CD4-positive, alpha-beta T cell treated with Interleukin-10 for 1 hour (primary cell): Measurements from ENCODE around the gene FAM184A.
"Not testable (repeated sequence)": the region's sequence is repeated elsewhere in the genome, so short reads cannot be mapped to it uniquely, and the experiment has no call there.

Experiments
- DNase-seq: peaks from one replicate; pipeline ENCODE4 v3.0.0-alpha.2; 2020

The FAM184A gene

DNA sequence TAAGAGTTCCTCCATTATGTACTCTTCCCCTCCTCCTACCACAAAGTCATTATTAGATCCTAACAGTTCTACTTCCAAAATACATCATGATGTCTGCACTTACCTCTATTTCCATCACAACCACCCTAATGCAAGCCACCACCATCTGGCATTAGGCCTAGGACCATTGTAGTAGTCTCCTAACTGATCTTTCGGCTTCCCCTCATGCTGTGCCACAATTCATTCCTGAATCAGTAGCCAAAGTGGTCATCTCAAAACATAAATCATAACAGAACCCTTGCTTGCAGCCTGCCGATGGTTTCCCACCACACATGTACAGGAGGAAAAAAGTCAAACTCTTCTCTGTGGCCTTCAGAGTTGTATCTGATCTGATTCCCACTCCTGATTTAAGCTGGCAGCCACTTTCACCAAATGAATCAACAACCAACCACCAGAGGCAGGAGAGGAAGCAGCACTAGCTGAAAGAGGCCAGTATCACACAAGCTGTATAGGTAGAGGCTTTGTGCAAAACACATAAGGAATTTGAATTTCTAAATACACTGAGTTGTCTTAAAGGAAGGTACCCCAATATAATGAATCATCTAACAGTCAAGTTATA, 26.1 kb downstream of the FAM184A start:
- DNase-seq: peak; percentile 18

DNA sequence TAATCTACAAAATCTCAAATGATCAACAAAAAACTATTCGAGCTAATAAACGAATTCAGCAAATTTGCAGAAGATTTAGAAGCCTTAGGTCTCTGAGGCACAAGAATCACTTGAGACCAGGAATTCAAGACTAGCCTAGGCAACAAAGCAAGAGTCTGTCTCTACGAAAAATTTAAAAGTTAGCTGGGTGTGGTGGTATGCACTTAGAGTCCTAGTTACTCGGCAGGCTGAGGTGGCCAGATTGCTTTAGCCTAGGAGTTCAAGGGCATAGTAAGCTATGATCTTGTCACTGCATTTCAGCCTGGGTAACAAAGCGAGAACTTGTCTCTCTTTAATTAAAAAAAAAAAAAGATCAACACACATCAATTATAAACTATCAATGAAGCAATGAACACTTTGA, 34.2 kb downstream of the FAM184A start:
- no peak for DNase-seq

DNA sequence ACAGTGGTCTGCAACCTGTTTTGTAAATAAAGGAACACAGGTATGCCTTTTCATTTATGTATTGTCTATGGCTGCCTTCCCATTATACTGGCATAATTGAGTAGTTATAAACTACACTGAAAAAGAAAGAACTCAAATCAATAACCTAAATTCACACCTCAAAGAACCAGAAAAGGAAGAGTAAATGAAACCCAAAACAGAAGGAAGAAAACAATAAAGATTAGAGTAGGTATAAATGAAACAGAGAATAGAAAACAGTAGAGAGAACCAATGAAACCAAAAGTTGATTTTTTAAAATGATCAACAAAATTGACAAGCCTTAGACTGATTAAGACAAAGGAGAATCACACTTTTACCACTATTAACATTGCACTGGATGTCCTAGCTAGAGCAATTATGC, 34.7 kb downstream of the FAM184A start:
- DNase-seq: no peak

DNA sequence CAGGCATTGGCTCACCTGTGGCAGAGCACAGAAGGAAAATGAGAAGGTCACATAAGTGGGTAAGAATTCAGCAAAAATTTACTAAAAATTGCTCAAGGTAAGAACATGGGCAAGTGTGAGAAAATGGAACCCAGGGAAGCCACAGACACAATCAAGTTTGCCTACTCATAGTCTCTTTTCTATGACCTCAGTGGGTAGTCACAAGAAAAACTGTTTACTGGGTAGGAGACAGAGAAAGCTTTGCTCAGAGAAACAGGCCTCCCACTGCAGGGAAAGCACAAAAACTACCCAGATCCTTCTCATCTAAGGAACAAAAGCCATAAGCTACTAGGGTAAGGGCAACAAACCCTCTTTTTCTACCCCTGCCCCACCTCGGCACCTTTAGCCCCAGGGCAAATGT, 35.2 kb downstream of the FAM184A start:
- no peak for DNase-seq

DNA sequence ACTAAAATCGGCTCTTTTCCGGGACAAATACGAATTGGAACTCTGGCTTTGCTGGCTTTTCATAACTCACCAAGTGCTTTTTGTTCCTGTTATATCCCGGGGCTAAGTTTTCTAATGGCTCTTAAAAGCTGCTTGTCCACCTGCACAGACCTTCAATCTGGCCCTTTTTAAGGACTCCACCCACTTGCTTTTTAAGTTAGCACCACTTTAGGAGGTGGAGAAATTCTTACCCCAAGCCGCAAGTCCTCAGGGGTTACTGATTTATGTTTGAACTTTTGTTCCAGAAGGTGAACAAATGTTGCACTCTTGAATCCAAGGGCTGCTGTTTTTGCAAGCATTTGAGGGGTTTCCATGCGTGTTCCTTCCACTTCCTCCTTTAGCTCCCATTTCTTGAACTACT, 37.8 kb downstream of the FAM184A start:
- no peak for DNase-seq

DNA sequence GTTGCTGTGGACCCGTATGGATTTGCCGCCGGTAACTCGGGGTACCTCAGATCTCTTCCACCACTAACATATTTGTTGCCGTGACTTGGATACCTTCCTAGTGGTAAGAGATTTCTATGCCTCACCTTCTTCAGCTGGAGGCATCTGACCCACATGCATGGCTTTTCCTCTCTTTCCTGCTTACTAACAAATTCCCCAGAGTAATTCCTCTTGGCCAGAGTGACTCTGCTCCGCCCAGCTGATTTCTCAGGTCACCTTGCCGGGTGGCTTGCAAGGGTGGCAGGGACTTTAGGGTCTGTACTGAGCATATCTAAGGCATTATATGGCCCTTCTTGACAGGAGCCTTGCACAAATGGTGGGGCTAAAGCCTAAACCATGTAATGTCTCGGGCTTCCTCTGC, 38.2 kb downstream of the FAM184A start:
- no peak for DNase-seq

DNA sequence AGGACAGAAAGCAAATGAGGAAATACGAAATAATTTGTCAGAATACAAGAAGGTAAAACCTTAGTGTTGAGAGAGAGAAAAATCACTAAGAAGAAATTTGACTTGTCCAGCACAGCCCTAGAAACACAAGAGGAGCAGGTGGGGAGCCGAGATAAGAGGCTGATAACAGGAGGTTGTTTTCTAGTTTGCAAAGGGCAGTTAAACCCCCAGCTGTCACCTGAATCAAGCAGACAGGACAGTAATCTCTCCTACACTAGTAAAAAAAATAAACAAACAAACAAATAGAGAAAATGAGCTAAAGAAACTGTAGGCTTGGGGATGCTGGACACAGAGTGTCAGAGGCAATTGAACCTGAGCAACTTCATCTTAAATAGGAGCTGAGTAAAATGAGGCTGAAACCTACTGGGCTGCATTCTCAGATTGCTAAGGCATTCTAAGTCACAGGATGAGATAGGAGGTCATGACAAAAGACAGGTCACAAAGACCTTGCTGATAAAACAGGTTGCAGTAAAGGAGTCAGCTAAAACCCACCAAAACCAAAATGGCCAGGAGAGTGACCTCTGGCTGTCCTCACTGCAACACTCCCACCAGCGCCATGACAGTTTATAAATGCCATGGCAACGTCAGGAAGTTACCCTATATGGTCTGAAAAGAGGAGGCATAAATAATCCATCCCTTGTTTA, 40.4 kb downstream of the FAM184A start:
- DNase-seq: no peak

DNA sequence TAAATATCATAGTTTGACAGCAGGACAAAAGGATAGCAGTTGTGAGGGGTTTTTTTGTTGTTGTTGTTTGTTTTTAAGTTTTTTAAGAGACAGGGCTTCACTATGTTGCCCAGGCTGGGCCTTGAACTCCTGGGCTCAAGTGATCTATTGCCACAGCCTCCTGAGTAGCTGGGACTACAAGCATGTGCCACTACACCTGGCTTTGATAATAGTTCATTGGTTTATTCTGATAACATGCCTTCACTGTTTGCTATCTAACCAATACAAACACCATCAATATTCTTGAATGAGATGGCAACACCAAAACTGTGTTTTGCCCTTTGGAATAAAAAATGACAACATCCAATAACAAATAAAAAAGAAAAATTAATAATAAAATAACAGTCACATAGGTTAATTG, 41.2 kb downstream of the FAM184A start:
- no peak for DNase-seq

DNA sequence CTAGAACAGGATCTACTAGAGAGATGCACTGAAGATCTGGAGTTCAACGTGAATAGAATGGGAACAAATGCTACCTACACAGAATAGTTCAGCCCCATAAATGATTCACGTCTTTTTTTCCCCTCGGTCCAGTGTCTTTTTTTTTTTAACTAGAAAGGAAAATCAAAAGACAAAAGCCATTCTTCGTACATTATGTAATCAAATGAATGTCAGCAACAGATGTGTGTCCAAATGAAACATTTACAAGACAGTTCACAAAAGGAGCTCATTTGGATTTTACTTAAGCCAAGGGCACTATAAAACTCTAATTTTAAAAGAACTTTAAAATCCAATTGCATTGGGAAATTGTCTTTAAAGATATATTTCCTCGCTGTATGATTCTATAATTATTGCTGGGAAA, 42.4 kb downstream of the FAM184A start:
- DNase-seq: no peak

DNA sequence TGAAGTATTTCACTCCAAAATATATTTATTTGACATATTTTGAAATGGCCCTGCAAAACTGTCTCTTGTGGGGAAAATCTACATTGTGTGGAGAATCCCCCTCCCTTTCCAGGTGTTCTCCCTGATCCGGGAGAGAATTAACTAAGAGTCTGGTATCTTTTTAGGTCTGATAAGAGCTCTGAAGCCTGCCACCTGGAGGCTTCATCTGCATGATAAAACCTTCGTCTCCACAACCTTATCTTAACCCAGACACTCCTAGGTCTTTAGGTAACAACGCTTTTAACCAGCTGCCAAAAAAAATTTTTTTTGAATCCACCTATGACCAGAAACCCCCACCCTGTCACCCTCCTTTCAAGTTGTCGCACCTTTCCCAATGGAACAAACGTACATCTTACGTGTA, 43.0 kb downstream of the FAM184A start:
- no peak for DNase-seq

DNA sequence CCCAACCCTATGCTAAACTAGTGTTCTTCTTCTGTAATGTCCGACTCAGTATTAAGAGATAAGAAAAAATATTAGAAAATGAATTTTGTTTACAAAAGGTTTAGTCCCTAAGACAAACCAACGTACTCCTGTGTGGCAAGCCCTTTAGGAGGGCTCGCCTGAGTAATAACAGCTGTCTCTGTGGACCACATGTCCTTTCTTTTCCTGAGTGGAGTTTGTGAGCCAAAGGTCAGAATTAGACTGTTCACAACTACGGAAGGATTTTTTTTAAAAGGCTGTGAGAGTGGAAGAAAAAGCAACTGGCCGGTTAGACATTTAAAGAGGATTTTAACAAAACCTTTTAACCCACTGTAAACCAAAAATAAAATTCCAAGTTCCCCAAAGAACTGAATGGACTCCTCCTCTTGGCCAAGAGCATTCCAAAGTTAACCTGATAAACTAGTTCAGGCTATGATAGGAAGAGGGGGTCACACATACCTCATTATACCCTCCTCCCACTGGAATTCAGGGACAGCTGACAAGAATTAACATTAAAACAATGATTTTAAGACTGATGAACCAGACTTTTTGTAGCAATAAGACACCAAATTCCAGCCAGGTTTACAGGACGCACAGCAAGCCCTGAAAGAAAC, 43.5 kb downstream of the FAM184A start:
- DNase-seq: no peak

DNA sequence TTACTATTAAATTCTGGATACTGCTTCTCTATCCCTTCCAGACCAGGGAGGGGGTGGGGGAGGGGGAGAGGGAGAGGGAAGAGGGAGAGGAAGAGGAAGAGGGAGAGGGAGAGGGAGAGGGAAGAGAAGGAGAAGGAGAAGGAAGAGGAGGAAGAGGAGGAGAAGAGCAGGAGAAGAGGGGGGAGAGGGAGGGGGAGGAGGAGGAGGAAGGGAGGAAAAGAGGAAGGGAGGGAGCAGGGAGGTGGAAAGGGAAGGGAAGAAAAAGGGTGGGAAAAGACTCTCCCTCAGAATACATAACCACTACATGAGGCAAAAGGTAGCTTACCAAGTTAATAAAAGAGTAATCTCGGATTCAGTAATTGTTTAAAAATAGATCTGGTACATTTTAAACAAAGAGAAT, 46.0 kb downstream of the FAM184A start:
- DNase-seq: no peak

DNA sequence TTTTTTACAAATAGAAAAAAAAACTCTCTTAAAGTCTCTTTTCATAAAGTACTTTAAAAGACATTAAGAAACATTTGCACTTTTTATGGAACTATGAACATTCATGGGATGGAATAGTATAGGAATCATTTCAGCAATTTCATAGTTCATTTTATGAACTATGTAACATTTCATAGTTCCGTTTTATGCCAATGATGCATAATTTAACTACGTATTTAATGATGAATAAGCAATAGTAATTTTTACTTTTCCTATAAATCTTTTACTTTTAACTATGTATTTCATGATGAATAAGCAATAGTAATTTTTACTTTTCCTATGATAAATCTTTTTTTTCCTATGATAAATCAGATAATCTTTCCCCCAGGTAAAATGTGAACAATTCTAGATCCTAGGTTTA, 47.7 kb downstream of the FAM184A start:
- DNase-seq: no peak

DNA sequence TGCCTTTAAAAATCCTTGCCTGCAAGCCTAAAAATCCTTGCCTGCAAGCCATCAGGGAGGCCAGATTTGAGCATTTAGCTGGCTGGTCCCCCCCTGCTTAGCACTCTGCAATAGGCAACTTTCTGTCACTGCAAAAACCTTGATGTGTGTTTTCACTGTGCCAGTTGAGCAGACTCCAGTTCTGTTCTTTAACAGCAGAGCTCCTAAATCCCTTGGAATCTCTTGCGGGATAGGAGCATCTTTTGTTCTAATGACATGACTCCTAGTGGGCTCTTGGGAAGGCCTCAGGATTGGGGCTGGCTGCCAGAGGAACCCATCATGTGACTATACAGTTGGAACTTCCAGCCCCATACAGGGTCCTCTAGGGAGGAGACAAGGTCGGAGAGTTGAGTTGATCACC, 50.4 kb downstream of the FAM184A start:
- DNase-seq: no peak

DNA sequence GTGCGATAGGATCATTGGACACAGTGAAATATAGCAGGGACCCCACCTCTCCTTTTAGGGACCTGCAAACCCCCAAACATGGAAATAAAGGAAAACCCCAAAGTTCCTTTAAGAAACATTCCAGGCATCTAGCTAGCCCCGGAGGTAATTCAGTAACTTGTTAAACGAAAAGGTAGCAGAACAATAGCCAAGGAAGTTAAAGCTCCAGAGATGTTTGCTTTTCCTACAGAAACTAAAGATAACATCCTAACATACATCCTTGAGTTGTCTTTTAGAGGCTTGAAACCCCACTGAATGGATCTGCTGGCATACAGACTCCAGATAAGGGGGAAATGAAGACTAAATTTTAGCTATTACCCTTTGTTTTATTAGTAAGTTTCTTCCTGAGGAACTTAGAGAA, 51.0 kb downstream of the FAM184A start:
- DNase-seq: no peak

DNA sequence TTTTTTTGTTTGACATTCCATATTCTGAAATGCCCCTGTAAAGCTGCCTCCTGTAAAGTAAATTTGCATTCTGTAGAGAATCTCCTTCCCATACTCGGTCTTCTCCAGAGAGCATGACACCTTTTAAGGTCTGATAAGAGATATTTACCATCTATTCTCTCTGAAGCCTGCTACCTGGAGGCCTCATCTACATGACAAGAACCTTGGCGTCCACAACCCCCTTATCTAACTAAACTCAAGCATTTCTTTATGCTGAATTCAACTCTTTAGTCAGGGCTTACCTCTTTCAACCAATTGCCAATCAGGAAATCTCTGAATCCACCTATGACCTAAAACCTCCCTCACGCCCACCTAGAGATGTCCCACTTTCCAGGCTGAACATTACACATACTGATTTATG, 51.6 kb downstream of the FAM184A start:
- DNase-seq: no peak

DNA sequence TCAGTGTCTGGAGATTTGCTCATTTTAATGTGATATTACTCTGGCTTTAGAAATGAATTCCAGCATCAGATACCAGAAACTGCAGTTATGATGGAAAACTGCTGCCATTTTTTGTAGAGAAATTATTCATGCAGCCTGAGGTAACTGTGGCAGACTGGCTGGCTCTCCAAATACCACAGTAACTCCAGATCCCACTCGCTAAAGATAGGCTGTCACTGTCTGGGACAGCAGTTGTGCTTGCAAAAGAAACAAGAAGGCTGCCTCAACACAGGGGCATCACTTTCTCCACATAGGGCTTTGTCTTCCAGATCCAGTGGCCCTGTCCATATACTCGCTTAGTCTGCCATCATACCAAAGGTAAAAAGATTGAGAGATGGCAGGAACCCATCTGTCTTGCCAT, 52.7 kb downstream of the FAM184A start:
- no peak for DNase-seq

DNA sequence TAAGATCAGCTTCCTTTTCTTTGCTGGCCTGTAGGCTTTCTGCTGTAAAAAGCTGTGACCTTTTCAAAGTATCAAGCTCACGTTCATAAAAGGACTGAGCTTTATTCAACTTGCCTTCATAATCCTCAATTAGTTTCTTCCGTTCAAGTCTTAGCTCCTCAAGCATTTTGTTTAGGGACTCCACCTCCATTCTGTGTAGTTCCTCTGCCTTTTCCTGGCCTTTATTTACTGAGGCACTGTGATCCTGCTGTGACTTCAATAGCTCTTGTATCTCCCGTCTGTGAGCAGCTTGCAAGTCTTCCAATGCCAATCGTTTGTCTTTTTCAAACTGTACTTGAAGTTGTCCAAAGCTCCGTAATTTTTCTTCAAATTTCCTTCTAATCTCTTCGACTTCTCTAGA, 54.4 kb downstream of the FAM184A start:
- DNase-seq: no peak

DNA sequence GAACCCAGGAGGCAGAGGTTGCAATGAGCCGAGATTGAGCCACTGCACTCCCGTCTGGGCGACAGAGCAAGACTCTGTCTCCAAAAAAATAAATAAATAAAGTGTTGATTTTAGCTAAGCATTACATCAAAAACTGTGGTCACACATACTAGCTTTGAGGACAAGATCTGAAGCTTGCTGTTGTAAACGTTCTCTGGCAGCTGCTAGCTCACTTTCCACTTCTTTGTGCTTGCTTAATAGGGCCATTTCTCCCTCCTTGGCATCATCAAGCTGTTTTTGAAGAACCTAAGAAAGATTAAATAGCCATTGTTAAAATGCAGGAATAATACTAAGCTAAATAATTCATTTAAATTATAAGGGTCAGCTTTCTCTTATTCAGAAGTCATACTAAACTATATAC, 55.7 kb downstream of the FAM184A start:
- no peak for DNase-seq

DNA sequence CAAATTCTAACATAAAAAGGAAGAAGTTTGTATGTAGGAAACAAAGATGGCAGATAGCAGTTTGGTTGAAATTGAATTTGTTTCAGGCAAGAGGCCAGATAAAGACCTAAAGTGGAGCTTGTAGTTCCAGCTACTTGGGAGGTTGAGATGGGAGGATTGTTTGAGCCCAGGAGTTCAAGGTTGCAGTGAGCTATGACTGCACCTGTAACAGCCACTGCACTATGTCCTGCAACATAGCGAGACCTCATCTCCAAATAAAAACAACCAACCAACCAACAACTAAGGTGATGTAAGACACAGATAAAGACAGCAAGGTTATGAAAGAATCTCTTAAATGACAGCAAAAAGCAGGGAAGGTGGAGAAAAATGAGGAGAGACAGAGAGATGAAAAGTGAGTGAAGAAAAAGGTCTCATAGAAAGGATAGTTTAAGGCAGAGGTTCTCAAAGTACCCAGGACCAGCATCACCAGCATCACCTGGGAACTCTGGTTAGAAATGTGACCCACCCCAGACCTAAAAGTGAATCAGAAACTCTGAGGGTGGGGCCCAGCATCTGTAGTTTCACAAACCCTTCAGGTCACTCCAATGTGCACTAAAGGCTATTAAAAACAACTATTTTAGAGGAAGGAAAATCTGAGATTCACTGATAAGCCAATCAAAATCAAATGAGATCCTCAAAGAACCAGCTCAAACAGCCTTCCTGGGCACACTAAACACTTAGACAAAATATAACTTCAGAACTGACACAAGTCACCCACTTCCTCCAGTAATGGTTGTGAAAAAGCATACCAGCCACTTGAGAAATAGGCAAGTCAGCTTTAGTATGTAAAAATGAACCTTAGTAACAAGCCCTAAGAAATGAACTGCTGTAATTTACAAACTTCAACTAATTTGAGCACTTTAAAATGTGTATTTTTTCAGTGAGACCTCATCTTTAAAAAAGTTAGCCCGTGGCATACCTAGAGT, 57.6 kb downstream of the FAM184A start:
- DNase-seq: no peak

DNA sequence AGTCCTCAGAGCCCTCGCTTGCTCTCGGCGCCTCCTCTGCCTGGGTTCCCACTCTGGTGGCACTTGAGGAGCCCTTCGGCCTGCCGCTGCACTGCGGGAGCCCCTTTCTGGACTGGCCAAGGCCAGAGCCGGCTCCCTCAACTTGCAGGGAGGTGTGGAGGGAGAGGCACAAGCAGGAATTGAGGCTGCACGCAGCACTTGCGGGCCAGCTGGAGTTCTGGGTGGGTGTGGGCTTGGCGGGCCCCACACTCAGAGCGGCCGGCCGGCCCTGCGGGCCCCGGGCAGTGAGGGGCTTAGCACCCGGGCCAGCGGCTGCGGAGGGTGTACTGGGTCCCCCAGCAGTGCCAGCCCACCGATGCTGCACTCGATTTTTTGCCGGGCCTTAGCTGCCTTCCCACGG, 63.3 kb downstream of the FAM184A start:
- not testable (repeated sequence) for DNase-seq

DNA sequence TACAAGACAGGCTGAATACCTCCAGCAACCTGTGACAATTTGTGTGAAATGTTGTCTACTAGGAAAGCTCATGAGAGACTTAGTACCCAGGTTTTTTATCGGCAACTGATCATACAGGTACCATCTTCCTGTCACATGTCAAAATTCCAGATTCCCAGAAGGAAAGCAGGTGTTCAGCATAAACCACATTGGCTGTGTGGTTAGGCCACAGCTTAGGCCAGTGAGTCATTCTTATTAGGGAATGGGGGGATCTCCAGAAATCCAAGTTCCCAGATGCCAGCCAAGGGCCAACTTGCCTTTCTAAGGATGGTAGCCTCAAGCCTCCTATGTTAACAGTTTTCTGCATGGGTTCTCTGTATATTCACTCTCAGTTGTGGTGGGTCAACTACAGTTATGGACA, 65.9 kb downstream of the FAM184A start:
- DNase-seq: no peak

DNA sequence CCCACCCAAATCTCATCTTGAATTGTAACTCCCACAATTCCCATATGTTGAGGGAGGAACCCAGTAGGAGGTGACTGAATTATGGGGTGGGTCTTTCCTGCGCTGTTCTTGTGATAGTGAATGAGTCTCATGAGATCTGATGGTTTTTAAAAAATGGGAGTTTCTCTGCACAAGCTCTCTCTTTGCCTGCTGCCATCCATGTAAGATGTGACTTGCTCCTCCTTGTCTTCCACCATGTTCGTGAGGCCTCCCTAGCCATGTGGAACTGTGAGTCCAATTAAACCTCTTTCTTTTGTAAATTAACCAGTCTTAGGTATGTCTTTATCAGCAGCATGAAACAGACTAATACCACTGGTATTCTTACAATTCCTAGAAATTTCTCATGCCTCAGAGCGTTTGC, 69.2 kb downstream of the FAM184A start:
- not testable (repeated sequence) for DNase-seq

DNA sequence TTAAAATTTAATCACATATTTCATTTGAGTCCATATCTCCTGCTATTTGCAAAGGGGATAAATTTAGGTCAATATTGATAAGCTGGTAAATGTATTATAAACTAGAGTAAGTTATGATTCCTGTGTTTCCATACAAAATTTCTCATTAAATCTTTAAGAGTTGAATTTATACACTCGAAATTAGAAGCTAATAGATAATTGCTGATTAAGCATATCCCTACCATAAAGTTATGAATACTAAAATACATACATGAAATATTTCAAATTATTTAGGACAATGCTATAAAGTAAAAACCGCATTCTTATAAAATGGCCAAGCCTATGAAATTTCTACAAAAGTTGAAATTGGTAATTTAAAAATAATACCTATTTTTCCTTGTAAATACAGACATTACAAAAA, 71.5 kb downstream of the FAM184A start:
- no peak for DNase-seq
